Ammon's horn (tissue), 1 donor: Measurements from ENCODE around the gene SLCO1B1.

Experiments
- DNase-seq: peaks from one replicate; pipeline ENCODE4 v3.0.0-alpha.2; 2016; ENCODE audit warnings: low spot score

Gene SLCO1B1

GRCh38 chr12:21221778-21222177 is 90.8 kb downstream of the SLCO1B1 start:
- no peak for DNase-seq

- DNase-seq: no peak
Measured at GRCh38 chr12:21223930-21224329, 92.9 kb downstream of the SLCO1B1 start.

DNA sequence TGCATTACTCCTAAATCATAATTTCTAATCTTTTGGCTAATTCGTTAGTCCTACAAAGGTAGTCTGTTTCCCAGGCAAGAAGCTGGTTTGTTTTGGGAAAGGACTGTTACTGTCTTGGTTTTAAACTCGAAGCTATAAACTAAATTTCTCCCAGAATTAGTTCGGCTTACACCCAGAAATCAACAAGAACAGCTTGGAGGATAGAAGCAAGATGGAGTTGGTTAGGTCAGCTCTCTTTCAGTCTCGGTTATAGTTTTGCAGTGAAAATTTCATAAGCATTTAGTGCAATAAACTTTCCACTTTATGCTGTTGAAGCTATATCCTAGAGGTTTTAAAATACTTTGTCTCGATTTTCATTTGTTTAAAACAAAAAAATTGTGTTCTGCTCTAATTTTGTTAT is 103.4 kb downstream of the SLCO1B1 start:
- DNase-seq: no peak

- DNase-seq: no peak
Measured at GRCh38 chr12:21239866-21240265, 108.9 kb downstream of the SLCO1B1 start.

GRCh38 chr12:21248679-21249078 is 117.7 kb downstream of the SLCO1B1 start:
- DNase-seq: peak; percentile 7

DNA sequence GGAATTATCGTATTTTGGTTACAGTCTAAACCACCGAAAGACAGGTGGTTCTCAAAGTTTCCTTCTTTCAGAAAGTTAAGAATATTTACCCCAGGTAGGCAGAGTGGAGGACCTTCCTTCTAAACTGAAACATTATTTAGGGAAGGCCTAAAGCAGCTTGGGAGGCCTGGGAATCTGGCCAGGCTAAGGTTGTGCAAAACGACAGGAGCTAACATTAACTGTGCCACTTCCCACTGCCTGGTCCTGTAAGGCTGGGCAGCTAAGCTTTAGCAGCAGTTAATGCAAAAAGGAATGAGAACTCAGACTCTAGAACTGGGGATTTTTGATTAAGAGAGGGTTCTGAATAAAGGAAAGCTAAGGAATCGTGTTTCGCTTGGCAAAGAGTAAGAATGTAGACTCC is 121.1 kb downstream of the SLCO1B1 start:
- DNase-seq: no peak

GRCh38 chr12:21257172-21257571 is 126.2 kb downstream of the SLCO1B1 start:
- no peak for DNase-seq

GRCh38 chr12:21264232-21264631 is 133.2 kb downstream of the SLCO1B1 start:
- no peak for DNase-seq

GRCh38 chr12:21265932-21266331 is 134.9 kb downstream of the SLCO1B1 start:
- no peak for DNase-seq

DNA sequence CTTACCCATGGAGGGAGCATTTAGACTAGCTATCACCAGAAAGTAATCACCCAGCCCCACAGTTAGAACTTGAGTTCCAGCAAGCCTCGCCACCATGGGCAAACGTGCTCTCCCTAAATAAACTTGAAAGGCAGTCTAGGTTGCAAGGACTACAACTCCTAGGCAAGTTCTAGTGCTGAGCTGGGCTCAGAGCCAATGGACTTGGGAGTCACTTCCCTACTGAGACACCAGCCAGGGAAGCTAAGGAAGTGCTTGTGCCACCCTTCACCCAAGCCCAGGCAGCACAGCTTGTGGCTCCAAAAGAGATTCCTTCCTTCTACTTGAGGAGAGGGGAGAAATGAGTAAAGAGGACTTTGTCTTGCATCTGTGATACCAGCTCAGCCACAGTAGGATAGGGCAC is 145.8 kb downstream of the SLCO1B1 start:
- no peak for DNase-seq
